GM19328 (cell line): Measurements from ENCODE around the gene RBBP8.

Experiments used
- ATAC-seq: cut with Tn5 transposase; IDR thresholded peaks from one replicate; pipeline ENCODE4 v1.9.1; 2021; ENCODE audit warnings: mild to moderate bottlenecking, moderate library complexity; ENCODE audit not compliant: unreplicated experiment

Gene RBBP8

GRCh38 chr18:23059541-23060465 is 126.7 kb downstream of the RBBP8 start:
- no peak for ATAC-seq

GRCh38 chr18:23062011-23062410 is 128.9 kb downstream of the RBBP8 start:
- ATAC-seq: no peak

GRCh38 chr18:23063502-23063901 is 130.4 kb downstream of the RBBP8 start:
- ATAC-seq: no peak

- ATAC-seq: no peak
These were observed 132.2 kb downstream of the RBBP8 start for GRCh38 chr18:23065234-23065806.

GRCh38 chr18:23066060-23066459 is 132.9 kb downstream of the RBBP8 start:
- ATAC-seq: no peak

- no peak for ATAC-seq
These were observed 133.4 kb downstream of the RBBP8 start for GRCh38 chr18:23066504-23067039.

GRCh38 chr18:23067236-23067635 is 134.1 kb downstream of the RBBP8 start:
- no peak for ATAC-seq

- no peak for ATAC-seq
These were observed 134.9 kb downstream of the RBBP8 start for GRCh38 chr18:23068011-23068410.

GRCh38 chr18:23068570-23069310 is 135.6 kb downstream of the RBBP8 start:
- ATAC-seq: no peak

GRCh38 chr18:23069481-23069880 is 136.4 kb downstream of the RBBP8 start:
- no peak for ATAC-seq

GRCh38 chr18:23069898-23070297 is 136.8 kb downstream of the RBBP8 start:
- no peak for ATAC-seq

- ATAC-seq: peak; percentile 95
These were observed 138.2 kb downstream of the RBBP8 start for GRCh38 chr18:23071285-23071684.

- no peak for ATAC-seq
These were observed 139.0 kb downstream of the RBBP8 start for GRCh38 chr18:23072079-23072478.

- no peak for ATAC-seq
These were observed 141.0 kb downstream of the RBBP8 start for GRCh38 chr18:23073996-23074606.
